Measurements from ENCODE around the gene RAD51B.

The RAD51B gene

DNA sequence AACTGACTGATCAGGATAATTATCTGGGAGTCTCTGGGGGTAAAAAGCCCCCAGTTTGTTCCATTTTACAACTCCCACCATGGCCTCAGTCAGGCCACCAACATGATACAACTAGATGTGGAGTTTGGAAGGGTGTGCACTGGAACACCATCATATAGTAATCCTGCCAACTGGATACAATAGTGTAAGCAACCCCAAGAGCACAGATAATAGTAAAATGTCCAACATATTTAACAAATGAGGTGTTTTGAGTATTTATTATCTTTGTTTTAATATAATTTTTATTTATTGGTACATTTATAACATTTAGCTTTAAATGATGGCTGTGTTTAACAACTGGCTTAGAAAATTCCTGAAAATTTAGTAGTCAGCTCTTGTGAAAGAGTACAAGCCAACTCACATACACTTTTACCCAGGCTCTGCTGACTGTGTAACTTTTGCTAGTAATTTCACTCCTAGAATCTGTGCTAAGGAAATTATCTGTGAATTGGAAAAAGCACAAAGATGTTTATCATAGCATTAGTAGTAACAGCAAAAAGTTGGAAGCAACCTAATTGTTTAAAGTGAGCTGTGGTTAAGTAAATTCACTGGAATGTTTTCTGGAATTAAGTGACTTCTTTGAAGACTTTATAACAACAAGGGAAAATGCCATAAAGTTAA lies 196.8 kb downstream of the RAD51B start:
- TF ChIP-seq POLR2AphosphoS5 (IDR thresholded peaks at IDR 0.05; ENCODE audit: low read depth) (no peak), SPI1 (IDR thresholded peaks at IDR 0.05; ENCODE audit: borderline replicate concordance, low read depth) (no peak), GABPA (IDR thresholded peaks at IDR 0.05; ENCODE audit: low read depth) (no peak)
- TF ChIP-seq, protein P1, sequence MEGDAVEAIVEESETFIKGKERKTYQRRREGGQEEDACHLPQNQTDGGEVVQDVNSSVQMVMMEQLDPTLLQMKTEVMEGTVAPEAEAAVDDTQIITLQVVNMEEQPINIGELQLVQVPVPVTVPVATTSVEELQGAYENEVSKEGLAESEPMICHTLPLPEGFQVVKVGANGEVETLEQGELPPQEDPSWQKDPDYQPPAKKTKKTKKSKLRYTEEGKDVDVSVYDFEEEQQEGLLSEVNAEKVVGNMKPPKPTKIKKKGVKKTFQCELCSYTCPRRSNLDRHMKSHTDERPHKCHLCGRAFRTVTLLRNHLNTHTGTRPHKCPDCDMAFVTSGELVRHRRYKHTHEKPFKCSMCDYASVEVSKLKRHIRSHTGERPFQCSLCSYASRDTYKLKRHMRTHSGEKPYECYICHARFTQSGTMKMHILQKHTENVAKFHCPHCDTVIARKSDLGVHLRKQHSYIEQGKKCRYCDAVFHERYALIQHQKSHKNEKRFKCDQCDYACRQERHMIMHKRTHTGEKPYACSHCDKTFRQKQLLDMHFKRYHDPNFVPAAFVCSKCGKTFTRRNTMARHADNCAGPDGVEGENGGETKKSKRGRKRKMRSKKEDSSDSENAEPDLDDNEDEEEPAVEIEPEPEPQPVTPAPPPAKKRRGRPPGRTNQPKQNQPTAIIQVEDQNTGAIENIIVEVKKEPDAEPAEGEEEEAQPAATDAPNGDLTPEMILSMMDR (IDR thresholded peaks at IDR 0.05; ENCODE audit: insufficient read depth, low read length) = no peak
- TF ChIP-seq, protein P2, sequence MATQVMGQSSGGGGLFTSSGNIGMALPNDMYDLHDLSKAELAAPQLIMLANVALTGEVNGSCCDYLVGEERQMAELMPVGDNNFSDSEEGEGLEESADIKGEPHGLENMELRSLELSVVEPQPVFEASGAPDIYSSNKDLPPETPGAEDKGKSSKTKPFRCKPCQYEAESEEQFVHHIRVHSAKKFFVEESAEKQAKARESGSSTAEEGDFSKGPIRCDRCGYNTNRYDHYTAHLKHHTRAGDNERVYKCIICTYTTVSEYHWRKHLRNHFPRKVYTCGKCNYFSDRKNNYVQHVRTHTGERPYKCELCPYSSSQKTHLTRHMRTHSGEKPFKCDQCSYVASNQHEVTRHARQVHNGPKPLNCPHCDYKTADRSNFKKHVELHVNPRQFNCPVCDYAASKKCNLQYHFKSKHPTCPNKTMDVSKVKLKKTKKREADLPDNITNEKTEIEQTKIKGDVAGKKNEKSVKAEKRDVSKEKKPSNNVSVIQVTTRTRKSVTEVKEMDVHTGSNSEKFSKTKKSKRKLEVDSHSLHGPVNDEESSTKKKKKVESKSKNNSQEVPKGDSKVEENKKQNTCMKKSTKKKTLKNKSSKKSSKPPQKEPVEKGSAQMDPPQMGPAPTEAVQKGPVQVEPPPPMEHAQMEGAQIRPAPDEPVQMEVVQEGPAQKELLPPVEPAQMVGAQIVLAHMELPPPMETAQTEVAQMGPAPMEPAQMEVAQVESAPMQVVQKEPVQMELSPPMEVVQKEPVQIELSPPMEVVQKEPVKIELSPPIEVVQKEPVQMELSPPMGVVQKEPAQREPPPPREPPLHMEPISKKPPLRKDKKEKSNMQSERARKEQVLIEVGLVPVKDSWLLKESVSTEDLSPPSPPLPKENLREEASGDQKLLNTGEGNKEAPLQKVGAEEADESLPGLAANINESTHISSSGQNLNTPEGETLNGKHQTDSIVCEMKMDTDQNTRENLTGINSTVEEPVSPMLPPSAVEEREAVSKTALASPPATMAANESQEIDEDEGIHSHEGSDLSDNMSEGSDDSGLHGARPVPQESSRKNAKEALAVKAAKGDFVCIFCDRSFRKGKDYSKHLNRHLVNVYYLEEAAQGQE (IDR thresholded peaks at IDR 0.05; ENCODE audit: insufficient replicate concordance, low read depth) = no peak
- Histone ChIP-seq H3K27ac (replicated peaks) (no peak overlapping the region), H3K4me3 (replicated peaks; ENCODE audit: insufficient read depth, low read length) (no peak overlapping the region), H3K27me3 (ENCODE audit: insufficient read depth, poor library complexity, severe bottlenecking) (no peaks in the 10 kb centered on the region)
- no peak for DNase-seq (ENCODE audit: low read depth in 1 of 2, low spot score in 1 of 2)

DNA sequence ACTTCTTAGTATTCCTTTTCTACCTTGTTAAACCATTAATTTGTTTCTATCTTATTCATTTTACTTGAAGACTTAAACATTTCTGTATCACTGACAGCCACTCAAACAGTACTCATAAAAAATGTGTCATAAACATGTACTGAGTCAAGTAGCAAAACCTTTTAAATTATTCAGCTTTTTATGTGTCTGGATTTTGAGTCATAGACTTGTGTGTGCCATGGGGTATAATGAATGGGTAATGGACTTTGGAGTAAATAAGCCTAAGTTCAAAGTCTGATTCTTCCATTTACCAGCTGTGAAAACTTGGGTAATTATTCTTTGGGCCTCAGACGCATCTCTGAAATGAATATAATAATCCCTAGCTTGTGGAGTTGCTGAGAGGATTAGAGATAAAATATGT lies 199.0 kb downstream of the RAD51B start:
- Histone ChIP-seq H3K4me3 (replicated peaks; ENCODE audit: insufficient read depth, low read length) (no peak overlapping the region), H3K27ac (replicated peaks) (no peak overlapping the region), H3K27me3 (ENCODE audit: insufficient read depth, poor library complexity, severe bottlenecking) (no peaks in the 10 kb centered on the region)
- TF ChIP-seq, protein P2 (IDR thresholded peaks at IDR 0.05; ENCODE audit: insufficient replicate concordance, low read depth) = no peak
- TF ChIP-seq, protein P1 (IDR thresholded peaks at IDR 0.05; ENCODE audit: insufficient read depth, low read length) = no peak
- TF ChIP-seq GABPA (IDR thresholded peaks at IDR 0.05; ENCODE audit: low read depth) (no peak), POLR2AphosphoS5 (IDR thresholded peaks at IDR 0.05; ENCODE audit: low read depth) (no peak), SPI1 (IDR thresholded peaks at IDR 0.05; ENCODE audit: borderline replicate concordance, low read depth) (no peak)
- DNase-seq (ENCODE audit: low read depth in 1 of 2, low spot score in 1 of 2) = no peak

DNA sequence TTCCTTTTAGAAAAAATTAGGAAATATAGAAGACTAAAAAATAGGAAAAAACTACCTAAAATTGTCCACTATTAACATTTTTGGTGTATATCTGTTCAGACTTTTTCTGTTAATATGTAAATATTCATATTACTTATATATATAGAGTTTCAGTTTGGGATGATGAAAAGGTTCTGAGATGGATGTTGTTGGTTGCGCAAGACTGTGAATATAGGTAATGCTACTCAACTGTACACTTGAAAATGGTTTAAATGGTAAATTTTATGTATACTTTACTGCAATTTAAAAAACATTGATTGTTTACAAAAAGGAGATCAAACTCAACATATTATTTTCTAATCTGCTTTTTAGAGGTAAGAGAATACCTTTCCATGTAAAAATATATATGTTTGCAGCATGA lies 200.9 kb downstream of the RAD51B start:
- DNase-seq (ENCODE audit: low read depth in 1 of 2, low spot score in 1 of 2) = no peak
- TF ChIP-seq, protein P1 (IDR thresholded peaks at IDR 0.05; ENCODE audit: insufficient read depth, low read length) = no peak
- TF ChIP-seq GABPA (IDR thresholded peaks at IDR 0.05; ENCODE audit: low read depth) (no peak), SPI1 (IDR thresholded peaks at IDR 0.05; ENCODE audit: borderline replicate concordance, low read depth) (no peak), POLR2AphosphoS5 (IDR thresholded peaks at IDR 0.05; ENCODE audit: low read depth) (no peak)
- TF ChIP-seq, protein P2 (IDR thresholded peaks at IDR 0.05; ENCODE audit: insufficient replicate concordance, low read depth) = no peak
- no peak overlapping the region for H3K27ac ChIP-seq (replicated peaks)
- H3K4me3 ChIP-seq (replicated peaks; ENCODE audit: insufficient read depth, low read length) = no peak overlapping the region
- no peaks in the 10 kb centered on the region for H3K27me3 ChIP-seq (ENCODE audit: insufficient read depth, poor library complexity, severe bottlenecking)

Measured in HL-60 (cell line).